ENCODE measurements around the gene COL2A1.

COL2A1 gene

GRCh38 chr12:47942614-47943225 lies 61.6 kb downstream of the COL2A1 start:
- FAIRE-seq, result no peak

GRCh38 chr12:47941871-47942613 lies 62.2 kb downstream of the COL2A1 start:
- FAIRE-seq, result no peak

- no peak for FAIRE-seq
Measured at GRCh38 chr12:47941475-47941780, 62.8 kb downstream of the COL2A1 start.

- no peak for FAIRE-seq
Measured at GRCh38 chr12:47940773-47941474, 63.4 kb downstream of the COL2A1 start.

GRCh38 chr12:47939009-47939601 lies 65.2 kb downstream of the COL2A1 start:
- FAIRE-seq, result no peak

DNA sequence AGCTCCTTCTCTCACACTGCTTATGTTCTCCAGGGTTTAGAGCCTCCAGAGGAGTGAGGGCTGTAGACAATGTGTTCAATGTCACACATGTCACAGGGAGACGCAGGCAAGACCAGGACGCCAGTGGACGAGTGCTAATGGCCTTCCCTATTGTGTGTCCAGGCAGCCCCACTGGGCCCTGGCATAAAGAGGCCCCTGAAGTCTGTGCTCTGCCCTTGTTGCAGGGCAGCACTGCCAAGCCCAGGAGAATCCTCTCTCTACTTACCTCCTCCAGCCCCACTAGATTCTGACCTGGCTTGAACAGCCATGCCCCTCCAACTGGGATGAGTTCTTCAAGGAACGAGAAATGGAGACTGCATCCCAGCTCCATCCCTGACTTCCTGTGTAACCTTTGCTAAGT lies 65.7 kb downstream of the COL2A1 start:
- FAIRE-seq, result no peak

DNA sequence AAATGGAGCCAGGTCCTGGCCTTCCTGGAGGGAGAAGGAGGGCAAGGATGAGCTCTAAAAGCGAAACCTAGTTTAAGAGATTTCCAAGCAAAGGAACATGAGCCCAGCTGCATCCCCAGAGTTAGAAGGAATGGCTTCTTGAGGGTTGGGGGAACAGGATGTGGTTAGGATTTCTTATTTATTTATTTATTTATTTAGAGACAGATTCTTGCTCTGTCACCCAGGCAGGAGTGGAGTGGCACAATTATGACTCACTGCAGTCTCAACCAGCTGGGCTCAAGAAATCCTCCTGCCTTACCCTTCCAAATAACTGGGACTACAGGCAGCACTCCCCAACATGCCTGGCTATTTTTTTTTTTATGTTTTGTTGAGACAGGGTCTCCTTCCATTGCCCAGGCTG lies 66.2 kb downstream of the COL2A1 start:
- no peak for FAIRE-seq

- FAIRE-seq, result no peak
Measured at GRCh38 chr12:47935184-47935583, 69.1 kb downstream of the COL2A1 start.

- FAIRE-seq, result no peak
Measured at GRCh38 chr12:47931187-47931586, 73.1 kb downstream of the COL2A1 start.

GRCh38 chr12:47930634-47931033 lies 73.6 kb downstream of the COL2A1 start:
- FAIRE-seq, result no peak

GRCh38 chr12:47927346-47927745 lies 76.9 kb downstream of the COL2A1 start:
- no peak for FAIRE-seq
